MM.1S (cell line): Measurements from ENCODE around the gene NEK11.

Source experiments
- DNase-seq: peaks from one replicate; pipeline ENCODE4 v3.0.0-alpha.2; 2015
- H2AFZ ChIP-seq: fragments of 300-600 bp; sonication (generic); 2 replicates; pipeline ENCODE4 v1.6.0; 2016; ENCODE audit warnings: antibody characterized with exemption, low read length
- H3F3A ChIP-seq: fragments of 300-600 bp; sonication (generic); 2 replicates; pipeline ENCODE4 v1.6.1; 2016; ENCODE audit warnings: mild to moderate bottlenecking, antibody characterized with exemption, low read length, moderate library complexity, mixed read lengths; ENCODE audit not compliant: insufficient read depth
- H3K27ac ChIP-seq: fragments of 300-600 bp; sonication (generic); 2 replicates; pipeline ENCODE4 v1.5.1; 2016; ENCODE audit warnings: mild to moderate bottlenecking, low read length
- H3K27me3 ChIP-seq: fragments of 300-600 bp; sonication (generic); replicated peaks from 2 replicates; pipeline ENCODE4 v1.6.0; 2016; ENCODE audit warnings: low read length; ENCODE audit not compliant: insufficient read depth
- H3K36me3 ChIP-seq: fragments of 300-600 bp; sonication (generic); replicated peaks from 2 replicates; pipeline ENCODE4 v1.6.1; 2016; ENCODE audit warnings: mild to moderate bottlenecking, low read length, mixed read lengths; ENCODE audit not compliant: insufficient read depth
- H3K4me1 ChIP-seq: fragments of 300-600 bp; sonication (generic); 2 replicates; pipeline ENCODE4 v1.6.1; 2016; ENCODE audit warnings: low read length, mixed read lengths
- H3K4me2 ChIP-seq: fragments of 300-600 bp; sonication (generic); 2 replicates; pipeline ENCODE4 v1.6.0; 2016; ENCODE audit warnings: low read depth, low read length
- H3K4me3 ChIP-seq: fragments of 300-600 bp; sonication (generic); 2 replicates; pipeline ENCODE4 v1.5.1; 2016; ENCODE audit warnings: low read length, mixed read lengths
- H3K79me2 ChIP-seq: fragments of 300-600 bp; sonication (generic); 2 replicates; pipeline ENCODE4 v1.6.1; 2016; ENCODE audit warnings: mixed run types, low read length, mixed read lengths
- H3K9ac ChIP-seq: fragments of 300-600 bp; sonication (generic); 2 replicates; pipeline ENCODE4 v1.6.1; 2016; ENCODE audit warnings: low read length, mixed read lengths
- H3K9me2 ChIP-seq: fragments of 300-600 bp; sonication (generic); replicated peaks from 2 replicates; pipeline ENCODE4 v1.6.1; 2016; ENCODE audit warnings: mild to moderate bottlenecking, low read length, mixed read lengths; ENCODE audit not compliant: insufficient read depth
- H3K9me3 ChIP-seq: fragments of 300-600 bp; sonication (generic); replicated peaks from 2 replicates; pipeline ENCODE4 v1.6.1; 2016; ENCODE audit warnings: mild to moderate bottlenecking, low read length, mixed read lengths; ENCODE audit not compliant: insufficient read depth
- H4K20me1 ChIP-seq: fragments of 300-600 bp; sonication (generic); 2 replicates; pipeline ENCODE4 v1.6.1; 2016; ENCODE audit warnings: mild to moderate bottlenecking, low read length, moderate library complexity, mixed read lengths; ENCODE audit not compliant: insufficient read depth
- CTCF ChIP-seq: fragments of 300-600 bp; sonication (generic); IDR thresholded peaks from 2 replicates; pipeline ENCODE4 v1.5.1; 2016; ENCODE audit warnings: antibody characterized with exemption, low read length, mixed read lengths
- EZH2 ChIP-seq: fragments of 300-600 bp; sonication (generic); optimal IDR thresholded peaks from 2 replicates; pipeline ENCODE3; 2017; ENCODE audit warnings: low read depth, mild to moderate bottlenecking, antibody characterized with exemption, low read length, mixed read lengths
- EZH2phosphoT487 ChIP-seq: fragments of 300-600 bp; sonication (generic); IDR thresholded peaks from 2 replicates; pipeline ENCODE4 v1.6.1; 2018; ENCODE audit warnings: antibody characterized with exemption, low read length

NEK11 gene

DNA sequence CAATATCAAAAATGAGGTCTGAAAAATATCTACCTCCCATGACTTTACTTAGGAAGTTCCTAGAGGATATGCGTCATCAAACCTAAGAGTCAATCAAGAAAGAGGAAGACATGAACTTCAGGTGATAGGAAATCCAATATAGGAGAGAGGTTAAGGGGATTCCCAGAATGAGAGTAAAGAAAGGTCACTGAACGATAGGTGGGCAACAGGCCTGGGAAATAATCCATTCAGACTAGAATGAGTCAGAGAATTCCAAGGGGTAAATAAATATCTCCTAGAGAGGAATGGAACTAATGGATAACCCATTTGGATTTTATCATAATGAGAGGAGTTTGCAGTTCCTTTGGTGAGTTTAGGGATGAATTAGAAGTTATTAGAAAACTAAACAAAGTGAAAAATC lies 223.8 kb downstream of the NEK11 start:
- no peak overlapping the region for H2AFZ ChIP-seq
- no peaks in the 10 kb centered on the region for H3F3A ChIP-seq
- H3K4me2 ChIP-seq, result no peak overlapping the region

DNA sequence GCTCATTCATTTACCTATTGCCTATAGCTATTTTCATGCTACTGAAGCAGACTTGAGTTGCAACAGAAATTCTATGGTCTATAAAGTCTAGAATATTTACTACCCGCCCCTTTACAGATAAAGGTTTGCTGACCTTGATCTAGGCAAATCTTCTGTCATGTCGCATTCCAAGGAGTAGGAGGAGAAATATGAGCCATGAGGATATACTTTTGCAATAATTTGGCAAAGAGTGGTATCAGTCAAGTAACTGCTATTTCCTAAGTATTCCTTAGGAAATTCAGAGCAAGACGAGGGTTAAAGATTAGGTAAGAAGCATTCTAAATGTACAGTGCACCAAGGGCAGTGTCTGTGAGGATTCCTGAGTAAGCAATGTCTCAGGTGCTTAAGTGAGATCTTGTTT lies 233.8 kb downstream of the NEK11 start:
- H3K9me2 ChIP-seq, result no peaks in the 10 kb centered on the region
- H3K9ac ChIP-seq, result no peak overlapping the region
- no peaks in the 10 kb centered on the region for H3K9me3 ChIP-seq

More for the DNA sequence above, 223.8 kb downstream of the NEK11 start:
- TF ChIP-seq CTCF, result no peak
- no peak for TF ChIP-seq EZH2
- no peak for TF ChIP-seq EZH2phosphoT487
- H3K9ac ChIP-seq, result no peak overlapping the region
- H3K9me3 ChIP-seq, result no peaks in the 10 kb centered on the region
- no peak for DNase-seq
- H4K20me1 ChIP-seq, result no peaks in the 10 kb centered on the region
- no peaks in the 10 kb centered on the region for H3K79me2 ChIP-seq
- no peaks in the 10 kb centered on the region for H3K27me3 ChIP-seq
- H3K36me3 ChIP-seq, result no peaks in the 10 kb centered on the region
- no peak overlapping the region for H3K27ac ChIP-seq
- no peaks in the 10 kb centered on the region for H3K9me2 ChIP-seq
- no peak overlapping the region for H3K4me3 ChIP-seq
- H3K4me1 ChIP-seq, result no peaks in the 10 kb centered on the region

DNA sequence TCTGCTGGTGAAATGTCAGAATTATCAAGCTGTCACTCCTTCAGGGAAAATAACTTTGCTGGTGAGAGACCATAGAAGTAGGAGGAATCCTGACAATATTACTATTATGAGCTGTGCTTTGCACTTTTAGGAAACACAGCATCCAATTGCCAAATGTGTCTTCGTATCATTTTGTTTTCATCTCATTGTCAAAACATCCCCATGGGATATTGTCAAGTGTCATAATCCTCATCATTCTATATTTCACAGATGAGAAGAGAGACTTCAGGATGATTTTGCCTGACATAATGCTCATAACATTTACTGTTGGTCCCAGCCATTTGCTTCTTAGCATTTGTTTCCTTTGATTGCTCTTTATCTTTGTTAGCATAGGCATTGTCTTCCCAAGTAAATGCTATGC lies 234.4 kb downstream of the NEK11 start:
- Histone ChIP-seq H3K27ac (no peak overlapping the region), H3K27me3 (no peaks in the 10 kb centered on the region), H3K4me2 (no peak overlapping the region), H3F3A (no peaks in the 10 kb centered on the region), H3K36me3 (no peaks in the 10 kb centered on the region), H3K9me2 (no peaks in the 10 kb centered on the region), H3K9ac (no peak overlapping the region), H4K20me1 (no peaks in the 10 kb centered on the region), H3K79me2 (no peaks in the 10 kb centered on the region), H2AFZ (no peak overlapping the region), H3K4me3 (no peak overlapping the region), H3K9me3 (no peaks in the 10 kb centered on the region), H3K4me1 (no peaks in the 10 kb centered on the region)
- TF ChIP-seq EZH2phosphoT487 (no peak), EZH2 (no peak), CTCF (no peak)
- no peak for DNase-seq

More for the DNA sequence above, 233.8 kb downstream of the NEK11 start:
- H3K4me3 ChIP-seq, result no peak overlapping the region
- no peaks in the 10 kb centered on the region for H3F3A ChIP-seq
- H2AFZ ChIP-seq, result no peak overlapping the region
- no peaks in the 10 kb centered on the region for H3K36me3 ChIP-seq
- no peak for DNase-seq
- no peaks in the 10 kb centered on the region for H3K27me3 ChIP-seq
- H3K79me2 ChIP-seq, result no peaks in the 10 kb centered on the region
- no peak overlapping the region for H3K27ac ChIP-seq
- TF ChIP-seq EZH2 (no peak), EZH2phosphoT487 (no peak), CTCF (no peak)
- H4K20me1 ChIP-seq, result no peaks in the 10 kb centered on the region
- H3K4me2 ChIP-seq, result no peak overlapping the region
- no peaks in the 10 kb centered on the region for H3K4me1 ChIP-seq
